Right lobe of liver (tissue), 6 donors: ENCODE data around the gene CA7. TPM values are rescaled to one million over a fixed set of nuclear protein-coding genes. Genes with fewer than 3 reads are reported as not detected.
A peak's percentile ranks its signal among the peaks of the same experiment; 100 is the strongest.

ENCODE experiments used
- ATAC-seq, 4 donors: fragments of 200-7000 bp; cut with Tn5 transposase; one replicate each; pipeline ENCODE4 v1.9.1; 2020; ENCODE audit warnings: mild to moderate bottlenecking in 4 of 4, moderate library complexity in 4 of 4
- DNase-seq, 3 donors: peaks; one replicate each; pipeline ENCODE4 v3.0.0-alpha.2; 2020
- H3K27ac ChIP-seq, 3 donors: fragments of 200-600 bp; one replicate each; pipeline ENCODE4 v1.8.0; 2022
- H3K27me3 ChIP-seq, 2 donors: fragments of 200-600 bp; one replicate each; pipeline ENCODE4 v1.8.0; 2022
- H3K36me3 ChIP-seq, 4 donors: fragments of 200-600 bp; sonication (generic) in 1 of 4; one replicate each; pipeline versions ENCODE4 v1.5.1 to v1.8.0; 2017 to 2022; ENCODE audit warnings: control low read depth in 1 of 4
- H3K4me1 ChIP-seq, 4 donors: fragments of 200-600 bp; sonication (generic) in 1 of 4; one replicate each; pipeline versions ENCODE4 v1.5.1 to v1.8.0; 2017 to 2022; ENCODE audit warnings: control low read depth in 1 of 4
- H3K4me3 ChIP-seq, 3 donors: fragments of 200-600 bp; one replicate each; pipeline ENCODE4 v1.8.0; 2022
- H3K9me3 ChIP-seq, 4 donors: fragments of 200-600 bp; sonication (generic) in 1 of 4; one replicate each; pipeline versions ENCODE4 v1.5.1 to v1.8.0; 2017 to 2022; ENCODE audit warnings: control low read depth in 1 of 4
- POLR2A ChIP-seq: fragments of 450-650 bp; IDR thresholded peaks from one replicate; pipeline ENCODE4 v1.6.1; 2017; ENCODE audit warnings: antibody characterized with exemption, mild to moderate bottlenecking
- WGBS: methylation state at CpG from one replicate; pipeline ENCODE4 v1.1.6; 2018; ENCODE audit warnings: low coverage, low lambda C conversion rate; ENCODE audit not compliant: insufficient coverage; ENCODE audit errors: missing lambda C conversion rate; 5-methylcytosine and 5-hydroxymethylcytosine counted together
- intact Hi-C, 2 donors: fragments of 100-400 bp; cut with DNase I; formaldehyde crosslinking; loops; one replicate each; pipeline versions ENCODE4 v1.11.2 to v1.14.1; 2022
- long read RNA-seq: library from polyadenylated mRNA; unstranded; transcript quantifications from one replicate; pipeline ENCODE4 v2.0.0, GENCODE V29; 2019
- total RNA-seq, 6 experiments: library from RNA; depleted of rRNA in 2 of 6; stranded (reverse); fragments of >200 nt in 2 of 6; fragmentation: NEBNext Ultra II Directional in 3 of 6; extraction: Animal tissue kit (Norgen Biotek cat#: 25700) in 3 of 6; gene quantifications; one replicate each; pipeline versions ENCODE4 v1.1.0 to v1.2.4, GENCODE V29; 2016 to 2023
- TF ChIP-seq, protein P1 (sequence below), 4 donors: fragments of 200-600 bp in 3 of 4; fragments of 450-650 bp in 1 of 4; IDR thresholded peaks; one replicate each; pipeline versions ENCODE4 v1.5.1 to v1.8.0; 2016 to 2022; ENCODE audit warnings: antibody characterized with exemption in 4 of 4, mild to moderate bottlenecking in 2 of 4
- donor health status: DM: no; HTN: yes; CAD: no.
- donor health status: DM: no; HTN: no; CAD: no.
- donor health status: DM: no; HTN: no; CAD: no.
- donor health status: DM: no; HTN: yes; CAD: no.
- donor health status: DM: no; HTN: yes; CAD: no.

CA7 gene
- not detected for total RNA-seq
- long read RNA-seq: 0 reads

DNA sequence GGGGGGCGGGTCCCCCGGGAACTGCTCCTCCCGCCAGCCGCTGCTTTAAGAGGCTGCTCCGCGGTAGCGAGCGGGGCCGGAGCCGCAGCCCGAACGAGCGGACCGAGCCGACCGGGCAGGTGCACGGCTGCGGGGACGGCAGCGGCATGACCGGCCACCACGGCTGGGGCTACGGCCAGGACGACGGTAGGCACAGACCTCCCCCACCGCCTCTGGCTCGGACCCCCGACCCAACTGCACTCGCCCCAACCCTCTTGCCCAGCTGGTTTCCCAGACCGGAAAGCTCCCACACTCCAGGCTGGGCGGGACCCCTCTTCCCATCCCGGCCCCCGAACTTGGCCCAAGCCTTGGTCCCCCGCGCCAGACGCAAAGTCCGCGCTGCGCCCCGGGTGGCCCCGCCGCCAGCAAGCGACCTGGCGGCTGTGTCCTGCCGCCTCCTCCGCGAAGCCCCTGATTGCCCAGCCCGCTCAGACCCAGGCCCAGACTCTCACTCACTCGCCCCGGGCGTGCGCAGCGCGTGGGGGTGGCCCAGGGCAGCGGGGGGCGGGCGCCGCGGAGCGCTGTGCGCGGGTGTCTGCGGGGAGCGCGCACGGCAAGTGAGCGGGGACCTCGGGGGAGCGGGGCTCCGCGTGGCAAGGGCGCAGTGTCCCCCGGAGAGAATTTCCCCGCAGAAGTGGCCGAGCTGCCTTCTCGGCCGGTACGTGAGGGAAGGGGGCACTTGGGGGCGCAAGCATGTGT is at the start of gene CA7:
TSS of gene CA7 (plus strand) at position 73 of the 738 bp plus-strand sequence. CDS start at position 147, 74 bp downstream.
- DNase-seq (no peak), ATAC-seq (peak in 3 of 4 donors; percentile 28 to 35 (median 33))
- Histone ChIP-seq H3K9me3 (no peaks in the 10 kb centered on the region), H3K36me3 (no peaks in the 10 kb centered on the region), H3K4me1 (peaks cover 0 to 10% (median 0%) of the 10 kb centered on the region in 4 donors), H3K27ac (no peak within 1 kb of the TSS), H3K4me3 (peak within 1 kb of the TSS; percentile 16 to 39 (median 25)), H3K27me3 (peaks cover 4 to 6% of the 10 kb centered on the region in 2 donors)
- intact Hi-C loops: no loop called here
- TF ChIP-seq POLR2A: no peak
- TF ChIP-seq, protein P1, sequence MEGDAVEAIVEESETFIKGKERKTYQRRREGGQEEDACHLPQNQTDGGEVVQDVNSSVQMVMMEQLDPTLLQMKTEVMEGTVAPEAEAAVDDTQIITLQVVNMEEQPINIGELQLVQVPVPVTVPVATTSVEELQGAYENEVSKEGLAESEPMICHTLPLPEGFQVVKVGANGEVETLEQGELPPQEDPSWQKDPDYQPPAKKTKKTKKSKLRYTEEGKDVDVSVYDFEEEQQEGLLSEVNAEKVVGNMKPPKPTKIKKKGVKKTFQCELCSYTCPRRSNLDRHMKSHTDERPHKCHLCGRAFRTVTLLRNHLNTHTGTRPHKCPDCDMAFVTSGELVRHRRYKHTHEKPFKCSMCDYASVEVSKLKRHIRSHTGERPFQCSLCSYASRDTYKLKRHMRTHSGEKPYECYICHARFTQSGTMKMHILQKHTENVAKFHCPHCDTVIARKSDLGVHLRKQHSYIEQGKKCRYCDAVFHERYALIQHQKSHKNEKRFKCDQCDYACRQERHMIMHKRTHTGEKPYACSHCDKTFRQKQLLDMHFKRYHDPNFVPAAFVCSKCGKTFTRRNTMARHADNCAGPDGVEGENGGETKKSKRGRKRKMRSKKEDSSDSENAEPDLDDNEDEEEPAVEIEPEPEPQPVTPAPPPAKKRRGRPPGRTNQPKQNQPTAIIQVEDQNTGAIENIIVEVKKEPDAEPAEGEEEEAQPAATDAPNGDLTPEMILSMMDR (IDR thresholded peaks at IDR 0.05): no peak
- WGBS: 3% methylated on average over 6 of the region's 79 CpGs

DNA sequence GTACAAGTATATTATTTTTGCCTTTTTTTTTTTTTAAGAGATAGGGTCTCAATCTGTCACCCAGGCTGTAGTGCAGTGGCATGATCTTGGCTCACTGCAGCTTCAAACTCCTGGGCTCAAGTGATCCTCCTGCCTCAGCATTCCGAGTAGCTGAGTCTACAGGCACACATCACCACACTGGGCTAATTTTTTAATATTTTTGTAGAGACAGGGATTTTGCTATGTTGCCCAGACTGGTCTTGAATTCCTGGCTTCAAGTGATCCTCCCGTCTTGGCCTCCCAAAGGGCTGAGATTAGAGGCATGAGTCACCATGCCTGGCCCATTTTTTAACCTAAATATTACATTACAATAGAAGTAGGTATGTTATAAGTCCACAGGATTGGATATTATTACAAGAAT is 46.1 kb upstream of the CA7 start:
- intact Hi-C loops: no loop called here
- WGBS: 93% methylated on average over 2 of the region's 2 CpGs
- H3K36me3 ChIP-seq: peaks cover 0 to 9% (median 4%) of the 10 kb centered on the region in 4 donors
- H3K27me3 ChIP-seq: no peaks in the 10 kb centered on the region
- H3K4me1 ChIP-seq: no peaks in the 10 kb centered on the region
- DNase-seq (no peak), ATAC-seq (no peak)
- no peaks in the 10 kb centered on the region for H3K9me3 ChIP-seq
- TF ChIP-seq, protein P1 (IDR thresholded peaks at IDR 0.05): no peak
- no peak for TF ChIP-seq POLR2A
- H3K4me3 ChIP-seq: no peak overlapping the region
- H3K27ac ChIP-seq: no peak overlapping the region

DNA sequence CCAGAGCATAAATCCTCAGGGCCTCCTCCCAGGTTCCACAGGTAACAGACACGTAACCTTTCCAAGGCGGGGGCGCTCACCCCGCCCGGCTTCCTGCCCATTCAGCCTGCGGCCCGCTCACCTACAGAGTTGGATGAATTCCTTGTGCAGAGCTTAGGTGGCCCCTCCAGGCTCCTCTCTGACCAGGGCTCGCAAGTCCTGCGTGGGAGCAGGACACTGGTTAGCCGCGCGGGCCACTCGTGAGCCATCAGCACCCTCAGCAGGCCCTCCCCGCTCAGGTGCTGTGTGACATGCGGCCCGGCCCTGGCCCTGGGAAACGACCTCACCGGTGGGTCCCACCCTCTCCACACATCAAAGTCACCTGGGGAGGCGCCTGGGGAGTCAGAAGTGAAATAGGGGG is 43.4 kb upstream of the CA7 start:
- ATAC-seq (no peak), DNase-seq (no peak)
- Histone ChIP-seq H3K4me1 (no peaks in the 10 kb centered on the region), H3K9me3 (no peaks in the 10 kb centered on the region), H3K27ac (no peak overlapping the region), H3K4me3 (no peak overlapping the region), H3K36me3 (peaks cover 0 to 35% (median 11%) of the 10 kb centered on the region in 4 donors), H3K27me3 (no peaks in the 10 kb centered on the region)
- TF ChIP-seq POLR2A: no peak
- TF ChIP-seq, protein P1 (IDR thresholded peaks at IDR 0.05): no peak
- intact Hi-C loops: no loop called here
- 88% methylated on average over 8 of the region's 19 CpGs for WGBS

DNA sequence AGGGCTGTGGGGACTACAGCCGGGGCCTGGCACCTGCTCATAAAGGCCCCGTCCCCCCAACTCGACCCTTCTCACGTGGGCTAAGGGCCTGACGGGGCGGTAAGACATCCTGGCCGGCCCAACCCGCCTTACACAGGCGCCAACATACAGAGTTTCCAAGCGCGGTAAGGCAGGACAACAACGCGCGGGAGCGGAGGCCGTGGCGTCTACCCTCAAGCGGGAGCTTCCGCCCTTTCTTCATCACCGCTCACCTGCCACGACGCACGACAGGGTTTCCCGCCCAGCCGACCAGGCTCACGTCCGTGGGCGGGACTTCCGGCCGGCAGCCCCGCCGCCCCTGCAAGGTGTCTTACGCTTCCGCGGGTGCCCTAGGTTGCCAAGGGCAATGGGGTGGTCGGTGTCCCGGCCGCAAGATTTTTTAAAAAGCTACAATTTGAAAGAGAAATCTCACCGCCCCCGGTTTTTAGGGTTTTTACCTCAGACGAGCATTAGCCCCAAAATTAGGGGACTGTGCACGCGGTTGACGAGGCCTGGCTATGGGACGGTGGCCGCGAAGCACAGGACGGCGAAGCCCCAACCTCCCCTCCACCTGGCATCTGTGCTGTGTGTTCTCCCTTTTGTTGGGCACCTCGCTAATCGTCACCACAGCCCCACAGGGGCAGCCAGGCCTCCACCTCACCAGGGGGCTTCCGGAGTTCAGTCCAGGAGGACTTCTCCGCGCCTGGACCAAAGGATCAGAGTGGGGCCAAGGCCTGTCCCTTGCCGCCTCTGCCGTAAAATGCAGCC is 42.7 kb upstream of the CA7 start, which contains the start of gene TERB1:
TSS of gene TERB1 (minus strand) at position 265 of the 786 bp plus-strand sequence. CDS start 4,786 bp downstream, outside the sequence.
- Histone ChIP-seq H3K36me3 (peaks cover 0 to 40% (median 11%) of the 10 kb centered on the region in 4 donors), H3K4me1 (no peaks in the 10 kb centered on the region), H3K9me3 (no peaks in the 10 kb centered on the region), H3K27ac (no peak within 1 kb of the TSS), H3K4me3 (no peak within 1 kb of the TSS), H3K27me3 (no peaks in the 10 kb centered on the region)
- 95% methylated on average over 12 of the region's 56 CpGs for WGBS
- intact Hi-C loops: no loop called here
- DNase-seq: no peak
- TF ChIP-seq, protein P1 (IDR thresholded peaks at IDR 0.05): no peak
- no peak for TF ChIP-seq POLR2A
- ATAC-seq: no peak
